Omental fat pad (tissue), 4 donors: Measurements from ENCODE around the gene SLC25A1. TPM values are rescaled to one million over a fixed set of nuclear protein-coding genes. Genes with fewer than 3 reads are reported as not detected.

Experiments used
- ATAC-seq: fragments of 150-250 bp; one replicate; pipeline ENCODE4 v1.9.1; 2016; ENCODE audit warnings: mild to moderate bottlenecking, moderate library complexity; ENCODE audit not compliant: low FRiP score
- DNase-seq: peaks from one replicate; pipeline ENCODE4 v3.0.0-alpha.2; 2019; ENCODE audit warnings: low spot score
- total RNA-seq, 4 donors: library from RNA; depleted of rRNA; stranded (reverse); fragments of >200 nt; gene quantifications; one replicate each; pipeline ENCODE4 v1.1.0, GENCODE V29; 2016
- TF ChIP-seq, protein P1 (sequence below), 3 donors: fragments of 450-650 bp; IDR thresholded peaks; one replicate each; pipeline ENCODE4 v1.5.1; 2016 to 2017; ENCODE audit warnings: antibody characterized with exemption in 3 of 3, mild to moderate bottlenecking in 3 of 3, moderate library complexity in 2 of 3

Gene SLC25A1
- total RNA-seq, 4 donors from 2014 or later = 76.4 to 135 (median 97.4) TPM

DNA sequence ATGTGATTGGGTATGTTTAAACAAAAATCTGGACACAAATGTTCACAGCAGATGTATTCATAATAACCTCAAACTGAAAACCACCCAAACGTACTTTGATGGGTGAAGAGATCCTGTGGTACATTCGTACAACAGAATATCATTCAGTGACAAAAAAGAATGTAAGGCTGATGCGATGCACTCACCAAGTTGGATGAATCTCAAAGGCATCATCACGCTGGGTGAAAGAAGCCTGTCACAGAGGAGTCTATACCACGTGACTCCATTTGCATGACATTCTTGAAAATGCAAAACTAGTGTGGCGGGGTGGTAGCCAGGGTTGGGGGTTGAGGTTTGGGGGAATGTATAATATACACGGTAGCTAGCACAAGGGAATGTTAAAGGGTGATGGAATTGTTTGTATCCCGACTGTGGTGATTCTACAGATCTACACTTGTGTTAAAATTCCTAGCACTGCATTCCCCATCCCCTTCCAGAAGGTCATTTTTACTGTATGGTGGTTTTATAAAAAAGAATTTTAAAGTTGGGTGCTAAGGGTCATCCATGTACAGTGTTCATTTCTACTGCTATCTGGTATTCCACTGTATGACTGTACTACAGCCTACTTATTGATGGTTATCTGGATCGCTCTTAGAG lies 35.0 kb upstream of the SLC25A1 start:
- TF ChIP-seq, protein P1, sequence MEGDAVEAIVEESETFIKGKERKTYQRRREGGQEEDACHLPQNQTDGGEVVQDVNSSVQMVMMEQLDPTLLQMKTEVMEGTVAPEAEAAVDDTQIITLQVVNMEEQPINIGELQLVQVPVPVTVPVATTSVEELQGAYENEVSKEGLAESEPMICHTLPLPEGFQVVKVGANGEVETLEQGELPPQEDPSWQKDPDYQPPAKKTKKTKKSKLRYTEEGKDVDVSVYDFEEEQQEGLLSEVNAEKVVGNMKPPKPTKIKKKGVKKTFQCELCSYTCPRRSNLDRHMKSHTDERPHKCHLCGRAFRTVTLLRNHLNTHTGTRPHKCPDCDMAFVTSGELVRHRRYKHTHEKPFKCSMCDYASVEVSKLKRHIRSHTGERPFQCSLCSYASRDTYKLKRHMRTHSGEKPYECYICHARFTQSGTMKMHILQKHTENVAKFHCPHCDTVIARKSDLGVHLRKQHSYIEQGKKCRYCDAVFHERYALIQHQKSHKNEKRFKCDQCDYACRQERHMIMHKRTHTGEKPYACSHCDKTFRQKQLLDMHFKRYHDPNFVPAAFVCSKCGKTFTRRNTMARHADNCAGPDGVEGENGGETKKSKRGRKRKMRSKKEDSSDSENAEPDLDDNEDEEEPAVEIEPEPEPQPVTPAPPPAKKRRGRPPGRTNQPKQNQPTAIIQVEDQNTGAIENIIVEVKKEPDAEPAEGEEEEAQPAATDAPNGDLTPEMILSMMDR (IDR thresholded peaks at IDR 0.05) = no peak
- ATAC-seq (no peak), DNase-seq (no peak)

DNA sequence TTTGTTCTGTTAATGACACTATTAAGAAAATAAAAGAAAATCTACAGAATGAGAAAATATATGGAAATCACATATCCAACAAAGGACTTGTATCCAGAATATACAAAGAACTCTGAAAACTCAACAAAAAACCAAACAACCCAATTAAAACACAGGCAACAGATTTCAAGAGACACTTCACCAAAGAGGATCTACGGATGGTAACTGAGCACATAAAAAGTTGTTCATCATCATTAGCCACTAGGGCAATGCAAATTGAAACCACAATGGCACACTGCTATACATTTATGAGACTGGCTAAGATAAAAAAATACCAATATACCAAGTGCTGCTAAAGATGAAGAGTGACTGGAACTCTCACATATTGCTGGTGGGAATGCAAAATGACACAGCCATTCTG lies 34.5 kb upstream of the SLC25A1 start:
- no peak for DNase-seq
- TF ChIP-seq, protein P1 (IDR thresholded peaks at IDR 0.05) = no peak
- no peak for ATAC-seq

- TF ChIP-seq, protein P1 (IDR thresholded peaks at IDR 0.05) = no peak
- DNase-seq (no peak), ATAC-seq (no peak)
Observed at GRCh38 chr22:19212302-19212870, 33.9 kb upstream of the SLC25A1 start.

DNA sequence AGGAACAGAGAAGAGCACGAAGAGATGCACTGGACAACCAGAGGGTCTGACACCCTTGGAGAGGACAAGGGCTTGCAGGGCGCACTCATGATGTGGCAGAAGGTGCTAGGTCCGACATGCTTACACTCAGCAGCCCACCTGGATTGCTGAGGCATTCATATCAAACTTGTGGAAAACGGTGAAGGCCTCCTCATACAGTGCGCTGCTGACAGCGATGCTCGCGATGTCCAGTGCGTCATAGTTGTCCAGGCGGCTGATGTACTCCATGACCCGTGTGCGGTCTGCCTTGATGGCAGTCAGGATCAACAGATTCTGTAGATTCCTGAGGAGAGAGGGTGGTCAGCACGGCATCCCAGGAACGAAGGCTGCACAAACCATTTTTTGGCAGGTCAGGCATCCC lies 31.7 kb upstream of the SLC25A1 start:
- no peak for ATAC-seq
- TF ChIP-seq, protein P1 (IDR thresholded peaks at IDR 0.05) = no peak
- no peak for DNase-seq

- TF ChIP-seq, protein P1 (IDR thresholded peaks at IDR 0.05) = no peak
- no peak for ATAC-seq
- no peak for DNase-seq
Observed at GRCh38 chr22:19208287-19208847, 29.8 kb upstream of the SLC25A1 start.

GRCh38 chr22:19207884-19208283 lies 29.3 kb upstream of the SLC25A1 start:
- TF ChIP-seq, protein P1 (IDR thresholded peaks at IDR 0.05) = no peak
- ATAC-seq = no peak
- no peak for DNase-seq

DNA sequence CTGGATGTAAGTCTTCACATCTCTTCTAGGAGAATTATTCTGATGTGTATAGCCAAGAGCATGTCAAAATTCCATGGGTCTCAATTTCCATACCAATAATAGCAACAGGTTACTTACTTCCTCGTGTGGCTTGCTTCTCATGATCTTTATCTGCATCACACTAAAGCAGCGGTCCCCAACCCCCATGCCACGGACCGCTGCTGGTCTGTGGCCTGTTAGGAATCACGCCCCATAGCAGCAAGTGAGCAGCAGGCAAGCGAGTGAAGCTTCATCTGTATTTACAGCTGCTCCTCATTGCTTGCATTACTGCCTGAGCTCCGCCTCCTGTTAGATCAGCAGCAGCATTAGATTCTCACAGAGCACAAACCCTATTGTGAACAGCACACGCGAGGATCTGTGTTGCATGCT lies 28.9 kb upstream of the SLC25A1 start:
- TF ChIP-seq, protein P1 (IDR thresholded peaks at IDR 0.05) = no peak
- no peak for ATAC-seq
- DNase-seq = no peak
